ENCODE measurements around the gene RTL3.
"Not testable (repeated sequence)": the region's sequence is repeated elsewhere in the genome, so short reads cannot be mapped to it uniquely, and the experiment has no call there.

Gene RTL3

GRCh38 chrX:78659955-78660354 is 827 bp upstream of the RTL3 start:
- Histone ChIP-seq H3K27me3 (ENCODE audit: control insufficient read depth in 1 of 2, insufficient read depth in 2 of 2, low read length in 2 of 2) (peaks cover 0 to 7% of the 10 kb centered on the region in 2 donors), H3K27ac (ENCODE audit: low read length) (peak overlapping the region; percentile 18)

GRCh38 chrX:78658414-78658813 is 714 bp downstream of the RTL3 start:
- Histone ChIP-seq H3K4me3 (ENCODE audit: low read length in 2 of 2) (no peak overlapping the region), H3K9me3 (ENCODE audit: control insufficient read depth in 2 of 2, low read length in 2 of 2) (no peaks in the 10 kb centered on the region), H3K27ac (ENCODE audit: low read length) (no peak overlapping the region), H3K9ac (ENCODE audit: low read length in 2 of 2) (no peak overlapping the region), H3K4me1 (ENCODE audit: control insufficient read depth, insufficient read depth, low read length) (peaks cover 5% of the 10 kb centered on the region), H3K36me3 (ENCODE audit: control insufficient read depth in 2 of 2, insufficient read depth in 2 of 2, low read length in 2 of 2) (no peaks in the 10 kb centered on the region), H3K27me3 (ENCODE audit: control insufficient read depth in 1 of 2, insufficient read depth in 2 of 2, low read length in 2 of 2) (peaks cover 0 to 7% of the 10 kb centered on the region in 2 donors)

More at GRCh38 chrX:78659955-78660354, 827 bp upstream of the RTL3 start:
- Histone ChIP-seq H3K36me3 (ENCODE audit: control insufficient read depth in 2 of 2, insufficient read depth in 2 of 2, low read length in 2 of 2) (no peaks in the 10 kb centered on the region), H3K4me3 (ENCODE audit: low read length in 2 of 2) (no peak overlapping the region), H3K4me1 (ENCODE audit: control insufficient read depth, insufficient read depth, low read length) (peaks cover 5% of the 10 kb centered on the region), H3K9ac (ENCODE audit: low read length in 2 of 2) (no peak overlapping the region), H3K9me3 (ENCODE audit: control insufficient read depth in 2 of 2, low read length in 2 of 2) (no peaks in the 10 kb centered on the region)

- no peaks in the 10 kb centered on the region for H3K36me3 ChIP-seq (ENCODE audit: control insufficient read depth in 2 of 2, insufficient read depth in 2 of 2, low read length in 2 of 2)
- no peak overlapping the region for H3K9ac ChIP-seq (ENCODE audit: low read length in 2 of 2)
- H3K9me3 ChIP-seq (ENCODE audit: control insufficient read depth in 2 of 2, low read length in 2 of 2), result no peaks in the 10 kb centered on the region
- no peak overlapping the region for H3K27ac ChIP-seq (ENCODE audit: low read length)
- H3K4me3 ChIP-seq (ENCODE audit: low read length in 2 of 2), result no peak overlapping the region
- H3K4me1 ChIP-seq (ENCODE audit: control insufficient read depth, insufficient read depth, low read length), result peaks cover 5% of the 10 kb centered on the region
- peaks cover 0 to 7% of the 10 kb centered on the region in 2 donors for H3K27me3 ChIP-seq (ENCODE audit: control insufficient read depth in 1 of 2, insufficient read depth in 2 of 2, low read length in 2 of 2)
Measured at GRCh38 chrX:78655642-78656041, 3.5 kb downstream of the RTL3 start.

GRCh38 chrX:78653118-78653822 is 5.9 kb downstream of the RTL3 start:
- H3K4me3 ChIP-seq (ENCODE audit: low read length in 2 of 2), result no peak overlapping the region
- H3K4me1 ChIP-seq (ENCODE audit: control insufficient read depth, insufficient read depth, low read length), result peaks cover 2% of the 10 kb centered on the region
- H3K9me3 ChIP-seq (ENCODE audit: control insufficient read depth in 2 of 2, low read length in 2 of 2), result no peaks in the 10 kb centered on the region
- H3K9ac ChIP-seq (ENCODE audit: low read length in 2 of 2), result peak overlapping the region in 1 of 2 donors; percentile 13
- no peaks in the 10 kb centered on the region for H3K36me3 ChIP-seq (ENCODE audit: control insufficient read depth in 2 of 2, insufficient read depth in 2 of 2, low read length in 2 of 2)
- H3K27ac ChIP-seq (ENCODE audit: low read length), result no peak overlapping the region
- H3K27me3 ChIP-seq (ENCODE audit: control insufficient read depth in 1 of 2, insufficient read depth in 2 of 2, low read length in 2 of 2), result peaks cover 0 to 7% of the 10 kb centered on the region in 2 donors

GRCh38 chrX:78650906-78651437 is 8.2 kb downstream of the RTL3 start:
- H3K27ac ChIP-seq (ENCODE audit: low read length), result no peak overlapping the region
- no peaks in the 10 kb centered on the region for H3K4me1 ChIP-seq (ENCODE audit: control insufficient read depth, insufficient read depth, low read length)
- no peak overlapping the region for H3K4me3 ChIP-seq (ENCODE audit: low read length in 2 of 2)
- H3K27me3 ChIP-seq (ENCODE audit: control insufficient read depth in 1 of 2, insufficient read depth in 2 of 2, low read length in 2 of 2), result no peaks in the 10 kb centered on the region
- H3K36me3 ChIP-seq (ENCODE audit: control insufficient read depth in 2 of 2, insufficient read depth in 2 of 2, low read length in 2 of 2), result no peaks in the 10 kb centered on the region
- no peak overlapping the region for H3K9ac ChIP-seq (ENCODE audit: low read length in 2 of 2)
- H3K9me3 ChIP-seq (ENCODE audit: control insufficient read depth in 2 of 2, low read length in 2 of 2), result no peaks in the 10 kb centered on the region

- H3K4me3 ChIP-seq (ENCODE audit: low read length in 2 of 2), result no peak overlapping the region
- peaks cover 0 to 9% of the 10 kb centered on the region in 2 donors for H3K27me3 ChIP-seq (ENCODE audit: control insufficient read depth in 1 of 2, insufficient read depth in 2 of 2, low read length in 2 of 2)
- H3K4me1 ChIP-seq (ENCODE audit: control insufficient read depth, insufficient read depth, low read length), result no peaks in the 10 kb centered on the region
- H3K27ac ChIP-seq (ENCODE audit: low read length), result no peak overlapping the region
- no peak overlapping the region for H3K9ac ChIP-seq (ENCODE audit: low read length in 2 of 2)
- no peaks in the 10 kb centered on the region for H3K36me3 ChIP-seq (ENCODE audit: control insufficient read depth in 2 of 2, insufficient read depth in 2 of 2, low read length in 2 of 2)
- H3K9me3 ChIP-seq (ENCODE audit: control insufficient read depth in 2 of 2, low read length in 2 of 2), result no peaks in the 10 kb centered on the region
Measured at GRCh38 chrX:78643874-78644273, 15.3 kb downstream of the RTL3 start.

GRCh38 chrX:78643096-78643495 is 16.0 kb downstream of the RTL3 start:
- Histone ChIP-seq H3K36me3 (ENCODE audit: control insufficient read depth in 2 of 2, insufficient read depth in 2 of 2, low read length in 2 of 2) (no peaks in the 10 kb centered on the region), H3K9ac (ENCODE audit: low read length in 2 of 2) (no peak overlapping the region), H3K4me3 (ENCODE audit: low read length in 2 of 2) (no peak overlapping the region), H3K27ac (ENCODE audit: low read length) (no peak overlapping the region), H3K4me1 (ENCODE audit: control insufficient read depth, insufficient read depth, low read length) (no peaks in the 10 kb centered on the region), H3K27me3 (ENCODE audit: control insufficient read depth in 1 of 2, insufficient read depth in 2 of 2, low read length in 2 of 2) (peaks cover 0 to 9% of the 10 kb centered on the region in 2 donors), H3K9me3 (ENCODE audit: control insufficient read depth in 2 of 2, low read length in 2 of 2) (no peaks in the 10 kb centered on the region)

GRCh38 chrX:78636096-78636495 is 23.0 kb downstream of the RTL3 start:
- H3K27ac ChIP-seq (ENCODE audit: low read length); H3K9ac ChIP-seq (ENCODE audit: low read length in 2 of 2); H3K4me3 ChIP-seq (ENCODE audit: low read length in 2 of 2); H3K27me3 ChIP-seq (ENCODE audit: control insufficient read depth in 1 of 2, insufficient read depth in 2 of 2, low read length in 2 of 2); H3K9me3 ChIP-seq (ENCODE audit: control insufficient read depth in 2 of 2, low read length in 2 of 2); H3K36me3 ChIP-seq (ENCODE audit: control insufficient read depth in 2 of 2, insufficient read depth in 2 of 2, low read length in 2 of 2); H3K4me1 ChIP-seq (ENCODE audit: control insufficient read depth, insufficient read depth, low read length): not testable (repeated sequence)

- no peaks in the 10 kb centered on the region for H3K27me3 ChIP-seq (ENCODE audit: control insufficient read depth in 1 of 2, insufficient read depth in 2 of 2, low read length in 2 of 2)
- H3K36me3 ChIP-seq (ENCODE audit: control insufficient read depth in 2 of 2, insufficient read depth in 2 of 2, low read length in 2 of 2), result no peaks in the 10 kb centered on the region
- H3K4me1 ChIP-seq (ENCODE audit: control insufficient read depth, insufficient read depth, low read length), result no peaks in the 10 kb centered on the region
- H3K9me3 ChIP-seq (ENCODE audit: control insufficient read depth in 2 of 2, low read length in 2 of 2), result no peaks in the 10 kb centered on the region
- H3K27ac ChIP-seq (ENCODE audit: low read length), result no peak overlapping the region
- no peak overlapping the region for H3K9ac ChIP-seq (ENCODE audit: low read length in 2 of 2)
- H3K4me3 ChIP-seq (ENCODE audit: low read length in 2 of 2), result no peak overlapping the region
Measured at GRCh38 chrX:78624962-78625909, 33.9 kb downstream of the RTL3 start.

- H3K27ac ChIP-seq (ENCODE audit: low read length), result no peak overlapping the region
- H3K4me1 ChIP-seq (ENCODE audit: control insufficient read depth, insufficient read depth, low read length), result no peaks in the 10 kb centered on the region
- peaks cover 0 to 2% of the 10 kb centered on the region in 2 donors for H3K27me3 ChIP-seq (ENCODE audit: control insufficient read depth in 1 of 2, insufficient read depth in 2 of 2, low read length in 2 of 2)
- H3K36me3 ChIP-seq (ENCODE audit: control insufficient read depth in 2 of 2, insufficient read depth in 2 of 2, low read length in 2 of 2), result no peaks in the 10 kb centered on the region
- no peaks in the 10 kb centered on the region for H3K9me3 ChIP-seq (ENCODE audit: control insufficient read depth in 2 of 2, low read length in 2 of 2)
- no peak overlapping the region for H3K9ac ChIP-seq (ENCODE audit: low read length in 2 of 2)
- H3K4me3 ChIP-seq (ENCODE audit: low read length in 2 of 2), result no peak overlapping the region
Measured at GRCh38 chrX:78624426-78624825, 34.7 kb downstream of the RTL3 start.
